ENCODE results near the gene ARL9. TPM values are rescaled to one million over a fixed set of nuclear protein-coding genes. Genes with fewer than 3 reads are reported as not detected.

The ARL9 gene
- total and polyA plus RNA-seq, 10 donors = 0.02 to 0.30 (median 0.25) TPM; not detected in 5

GRCh38 chr4:56475917-56476316, 29.7 kb upstream of the ARL9 start:
- Histone ChIP-seq H3K27me3 (replicated peaks in 1 of 7) (no peaks in the 10 kb centered on the region), H3K4me1 (peaks cover 0 to 5% (median 0%) of the 10 kb centered on the region in 6 donors), H3K9me3 (no peaks in the 10 kb centered on the region), H3K4me3 (no peak overlapping the region), H3K27ac (no peak overlapping the region), H3K36me3 (peaks cover 0 to 100% (median 96%) of the 10 kb centered on the region in 6 donors)
- no peak for DNase-seq
- TF ChIP-seq POLR2A (IDR thresholded peaks at IDR 0.05) = no peak
- TF ChIP-seq CTCF (IDR thresholded peaks at IDR 0.05 in 8 of 11, conservative IDR thresholded peaks at IDR 0.05 in 3 of 11) = no peak
- TF ChIP-seq POLR2AphosphoS5 (IDR thresholded peaks at IDR 0.05) = no peak
- 65 to 82% (median 73%) methylated on average over 2 of the region's 2 CpGs for WGBS, 5 donors
- intact Hi-C loops (cut with DNase I; ENCODE audit: low total_unique reads) = no loop called here

- TF ChIP-seq POLR2A (IDR thresholded peaks at IDR 0.05) = no peak
- no peaks in the 10 kb centered on the region for H3K4me1 ChIP-seq
- peaks cover 0 to 100% (median 96%) of the 10 kb centered on the region in 6 donors for H3K36me3 ChIP-seq
- intact Hi-C loops (cut with DNase I; ENCODE audit: low total_unique reads) = no loop called here
- DNase-seq = no peak
- no peaks in the 10 kb centered on the region for H3K9me3 ChIP-seq
- no peak overlapping the region for H3K27ac ChIP-seq
- H3K27me3 ChIP-seq (replicated peaks in 1 of 7) = no peaks in the 10 kb centered on the region
- no peak overlapping the region for H3K4me3 ChIP-seq
- 95 to 99% (median 97%) methylated on average over 5 of the region's 5 CpGs for WGBS, 5 donors
These were observed 28.3 kb upstream of the ARL9 start for GRCh38 chr4:56477192-56477702.

GRCh38 chr4:56480691-56481090, 24.9 kb upstream of the ARL9 start:
- DNase-seq = no peak
- intact Hi-C loops (cut with DNase I; ENCODE audit: low total_unique reads) = no loop called here
- H3K9me3 ChIP-seq = no peaks in the 10 kb centered on the region
- TF ChIP-seq POLR2A (IDR thresholded peaks at IDR 0.05) (no peak), CTCF (IDR thresholded peaks at IDR 0.05 in 8 of 11, conservative IDR thresholded peaks at IDR 0.05 in 3 of 11) (no peak), POLR2AphosphoS5 (IDR thresholded peaks at IDR 0.05) (no peak)
- H3K27me3 ChIP-seq (replicated peaks in 1 of 7) = no peaks in the 10 kb centered on the region
- H3K4me1 ChIP-seq = no peaks in the 10 kb centered on the region
- no peak overlapping the region for H3K27ac ChIP-seq
- H3K36me3 ChIP-seq = peaks cover under 1 to 100% (median 95%) of the 10 kb centered on the region in 6 donors
- H3K4me3 ChIP-seq = no peak overlapping the region
- WGBS, 5 donors = 68 to 91% (median 83%) methylated on average over 3 of the region's 3 CpGs

GRCh38 chr4:56496241-56496640, 9.3 kb upstream of the ARL9 start:
- Histone ChIP-seq H3K4me3 (no peak overlapping the region), H3K27ac (no peak overlapping the region), H3K9me3 (no peaks in the 10 kb centered on the region), H3K27me3 (replicated peaks in 1 of 7) (no peaks in the 10 kb centered on the region), H3K4me1 (no peaks in the 10 kb centered on the region), H3K36me3 (peaks cover 0 to 100% (median 77%) of the 10 kb centered on the region in 6 donors)
- intact Hi-C loops (cut with DNase I; ENCODE audit: low total_unique reads) = no loop called here
- DNase-seq = no peak
- TF ChIP-seq CTCF (IDR thresholded peaks at IDR 0.05 in 8 of 11, conservative IDR thresholded peaks at IDR 0.05 in 3 of 11) = no peak
- TF ChIP-seq POLR2A (IDR thresholded peaks at IDR 0.05) = no peak
- TF ChIP-seq POLR2AphosphoS5 (IDR thresholded peaks at IDR 0.05) = no peak
- 93 to 100% (median 97%) methylated on average over 1 of the region's 1 CpG for whole genome bisulfite sequencing, 5 donors

- no peak overlapping the region for H3K27ac ChIP-seq
- no peaks in the 10 kb centered on the region for H3K9me3 ChIP-seq
- H3K27me3 ChIP-seq (replicated peaks in 1 of 7) = peaks cover 0 to 12% (median 0%) of the 10 kb centered on the region in 7 donors
- intact Hi-C loops (cut with DNase I; ENCODE audit: low total_unique reads) = no loop called here
- no peaks in the 10 kb centered on the region for H3K36me3 ChIP-seq
- peaks cover 4 to 6% (median 4%) of the 10 kb centered on the region in 6 donors for H3K4me1 ChIP-seq
- TF ChIP-seq POLR2AphosphoS5 (IDR thresholded peaks at IDR 0.05) (no peak), POLR2A (IDR thresholded peaks at IDR 0.05) (no peak), CTCF (IDR thresholded peaks at IDR 0.05 in 8 of 11, conservative IDR thresholded peaks at IDR 0.05 in 3 of 11) (no peak)
- no peak for DNase-seq
- H3K4me3 ChIP-seq = no peak overlapping the region
These were observed 5.5 kb downstream of the ARL9 start for GRCh38 chr4:56511098-56511497.
